ENCODE data around the gene KASH5. TPM values are rescaled to one million over a fixed set of nuclear protein-coding genes. Genes with fewer than 3 reads are reported as not detected.

KASH5 gene
- total RNA-seq, 1 experiment from 2014 or later: not detected

GRCh38 chr19:49414256-49414655 lies 26.2 kb downstream of the KASH5 start:
- no peak for DNase-seq
- H3K36me3 Mint-ChIP-seq (ENCODE audit: insufficient read depth, unreplicated experiment): no peaks in the 10 kb centered on the region
- BruUV-seq (replicated peaks): no TSS peak
- CTCF ChIA-PET: no interaction called here
- H3K27ac Mint-ChIP-seq (ENCODE audit: unreplicated experiment): no peak overlapping the region
- H3K9me3 Mint-ChIP-seq (ENCODE audit: low read depth, unreplicated experiment): no peaks in the 10 kb centered on the region
- no peak for TF ChIP-seq CTCF (IDR thresholded peaks at IDR 0.05; ENCODE audit: unreplicated experiment)
- H3K27me3 Mint-ChIP-seq (ENCODE audit: unreplicated experiment): peaks cover 94% of the 10 kb centered on the region
- intact Hi-C loops (cut with micrococcal nuclease; ENCODE audit: unreplicated experiment): no loop called here
- H3K4me1 Mint-ChIP-seq (ENCODE audit: low read depth, unreplicated experiment): no peaks in the 10 kb centered on the region
- no peak overlapping the region for H3K4me3 Mint-ChIP-seq (ENCODE audit: low read depth, unreplicated experiment)

- no peaks in the 10 kb centered on the region for H3K9me3 Mint-ChIP-seq (ENCODE audit: low read depth, unreplicated experiment)
- no peak for TF ChIP-seq CTCF (IDR thresholded peaks at IDR 0.05; ENCODE audit: unreplicated experiment)
- no peaks in the 10 kb centered on the region for H3K36me3 Mint-ChIP-seq (ENCODE audit: insufficient read depth, unreplicated experiment)
- no peak for DNase-seq
- peaks cover 95% of the 10 kb centered on the region for H3K27me3 Mint-ChIP-seq (ENCODE audit: unreplicated experiment)
- H3K4me1 Mint-ChIP-seq (ENCODE audit: low read depth, unreplicated experiment): no peaks in the 10 kb centered on the region
- no TSS peak for BruUV-seq (replicated peaks)
- CTCF ChIA-PET: interaction anchor here (0.6 kb wide), 1 partner anchor 10 kb away, joined by 3 read pairs; no protein-coding TSS in a partner anchor
- H3K27ac Mint-ChIP-seq (ENCODE audit: unreplicated experiment): no peak overlapping the region
- H3K4me3 Mint-ChIP-seq (ENCODE audit: low read depth, unreplicated experiment): no peak overlapping the region
- intact Hi-C loops (cut with micrococcal nuclease; ENCODE audit: unreplicated experiment): no loop called here
Observed at GRCh38 chr19:49415102-49415809, 27.2 kb downstream of the KASH5 start.

GRCh38 chr19:49415810-49416200 lies 27.8 kb downstream of the KASH5 start:
- CTCF ChIA-PET: interaction anchor here (0.6 kb wide), 1 partner anchor 10 kb away, joined by 3 read pairs; no protein-coding TSS in a partner anchor
- H3K4me3 Mint-ChIP-seq (ENCODE audit: low read depth, unreplicated experiment): no peak overlapping the region
- peaks cover 100% of the 10 kb centered on the region for H3K27me3 Mint-ChIP-seq (ENCODE audit: unreplicated experiment)
- no peaks in the 10 kb centered on the region for H3K36me3 Mint-ChIP-seq (ENCODE audit: insufficient read depth, unreplicated experiment)
- BruUV-seq (replicated peaks): no TSS peak
- no peak for DNase-seq
- no peaks in the 10 kb centered on the region for H3K9me3 Mint-ChIP-seq (ENCODE audit: low read depth, unreplicated experiment)
- no peak for TF ChIP-seq CTCF (IDR thresholded peaks at IDR 0.05; ENCODE audit: unreplicated experiment)
- no peak overlapping the region for H3K27ac Mint-ChIP-seq (ENCODE audit: unreplicated experiment)
- intact Hi-C loops (cut with micrococcal nuclease; ENCODE audit: unreplicated experiment): no loop called here
- H3K4me1 Mint-ChIP-seq (ENCODE audit: low read depth, unreplicated experiment): no peaks in the 10 kb centered on the region

GRCh38 chr19:49417088-49417487 lies 29.0 kb downstream of the KASH5 start:
- CTCF ChIA-PET: interaction anchor here (2.6 kb wide), 1 partner anchor 25 kb away, joined by 5 read pairs; no protein-coding TSS in a partner anchor
- TF ChIP-seq CTCF (IDR thresholded peaks at IDR 0.05; ENCODE audit: unreplicated experiment): no peak
- Mint-ChIP-seq H3K4me1 (ENCODE audit: low read depth, unreplicated experiment) (peaks cover 9% of the 10 kb centered on the region), H3K36me3 (ENCODE audit: insufficient read depth, unreplicated experiment) (peaks cover 5% of the 10 kb centered on the region), H3K9me3 (ENCODE audit: low read depth, unreplicated experiment) (no peaks in the 10 kb centered on the region), H3K27me3 (ENCODE audit: unreplicated experiment) (peaks cover 100% of the 10 kb centered on the region), H3K4me3 (ENCODE audit: low read depth, unreplicated experiment) (no peak overlapping the region), H3K27ac (ENCODE audit: unreplicated experiment) (no peak overlapping the region)
- intact Hi-C loops (cut with micrococcal nuclease; ENCODE audit: unreplicated experiment): no loop called here
- DNase-seq: no peak
- BruUV-seq (replicated peaks): no TSS peak
